HG02642 (cell line): Measurements from ENCODE around the gene TTLL4.
"Not testable (repeated sequence)": the region's sequence is repeated elsewhere in the genome, so short reads cannot be mapped to it uniquely, and the experiment has no call there.

Experiments used
- ATAC-seq: cut with Tn5 transposase; IDR thresholded peaks from one replicate; pipeline ENCODE4 v1.9.1; 2021; ENCODE audit warnings: mild to moderate bottlenecking; ENCODE audit not compliant: unreplicated experiment, poor library complexity

Gene TTLL4, protein sequence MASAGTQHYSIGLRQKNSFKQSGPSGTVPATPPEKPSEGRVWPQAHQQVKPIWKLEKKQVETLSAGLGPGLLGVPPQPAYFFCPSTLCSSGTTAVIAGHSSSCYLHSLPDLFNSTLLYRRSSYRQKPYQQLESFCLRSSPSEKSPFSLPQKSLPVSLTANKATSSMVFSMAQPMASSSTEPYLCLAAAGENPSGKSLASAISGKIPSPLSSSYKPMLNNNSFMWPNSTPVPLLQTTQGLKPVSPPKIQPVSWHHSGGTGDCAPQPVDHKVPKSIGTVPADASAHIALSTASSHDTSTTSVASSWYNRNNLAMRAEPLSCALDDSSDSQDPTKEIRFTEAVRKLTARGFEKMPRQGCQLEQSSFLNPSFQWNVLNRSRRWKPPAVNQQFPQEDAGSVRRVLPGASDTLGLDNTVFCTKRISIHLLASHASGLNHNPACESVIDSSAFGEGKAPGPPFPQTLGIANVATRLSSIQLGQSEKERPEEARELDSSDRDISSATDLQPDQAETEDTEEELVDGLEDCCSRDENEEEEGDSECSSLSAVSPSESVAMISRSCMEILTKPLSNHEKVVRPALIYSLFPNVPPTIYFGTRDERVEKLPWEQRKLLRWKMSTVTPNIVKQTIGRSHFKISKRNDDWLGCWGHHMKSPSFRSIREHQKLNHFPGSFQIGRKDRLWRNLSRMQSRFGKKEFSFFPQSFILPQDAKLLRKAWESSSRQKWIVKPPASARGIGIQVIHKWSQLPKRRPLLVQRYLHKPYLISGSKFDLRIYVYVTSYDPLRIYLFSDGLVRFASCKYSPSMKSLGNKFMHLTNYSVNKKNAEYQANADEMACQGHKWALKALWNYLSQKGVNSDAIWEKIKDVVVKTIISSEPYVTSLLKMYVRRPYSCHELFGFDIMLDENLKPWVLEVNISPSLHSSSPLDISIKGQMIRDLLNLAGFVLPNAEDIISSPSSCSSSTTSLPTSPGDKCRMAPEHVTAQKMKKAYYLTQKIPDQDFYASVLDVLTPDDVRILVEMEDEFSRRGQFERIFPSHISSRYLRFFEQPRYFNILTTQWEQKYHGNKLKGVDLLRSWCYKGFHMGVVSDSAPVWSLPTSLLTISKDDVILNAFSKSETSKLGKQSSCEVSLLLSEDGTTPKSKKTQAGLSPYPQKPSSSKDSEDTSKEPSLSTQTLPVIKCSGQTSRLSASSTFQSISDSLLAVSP

DNA sequence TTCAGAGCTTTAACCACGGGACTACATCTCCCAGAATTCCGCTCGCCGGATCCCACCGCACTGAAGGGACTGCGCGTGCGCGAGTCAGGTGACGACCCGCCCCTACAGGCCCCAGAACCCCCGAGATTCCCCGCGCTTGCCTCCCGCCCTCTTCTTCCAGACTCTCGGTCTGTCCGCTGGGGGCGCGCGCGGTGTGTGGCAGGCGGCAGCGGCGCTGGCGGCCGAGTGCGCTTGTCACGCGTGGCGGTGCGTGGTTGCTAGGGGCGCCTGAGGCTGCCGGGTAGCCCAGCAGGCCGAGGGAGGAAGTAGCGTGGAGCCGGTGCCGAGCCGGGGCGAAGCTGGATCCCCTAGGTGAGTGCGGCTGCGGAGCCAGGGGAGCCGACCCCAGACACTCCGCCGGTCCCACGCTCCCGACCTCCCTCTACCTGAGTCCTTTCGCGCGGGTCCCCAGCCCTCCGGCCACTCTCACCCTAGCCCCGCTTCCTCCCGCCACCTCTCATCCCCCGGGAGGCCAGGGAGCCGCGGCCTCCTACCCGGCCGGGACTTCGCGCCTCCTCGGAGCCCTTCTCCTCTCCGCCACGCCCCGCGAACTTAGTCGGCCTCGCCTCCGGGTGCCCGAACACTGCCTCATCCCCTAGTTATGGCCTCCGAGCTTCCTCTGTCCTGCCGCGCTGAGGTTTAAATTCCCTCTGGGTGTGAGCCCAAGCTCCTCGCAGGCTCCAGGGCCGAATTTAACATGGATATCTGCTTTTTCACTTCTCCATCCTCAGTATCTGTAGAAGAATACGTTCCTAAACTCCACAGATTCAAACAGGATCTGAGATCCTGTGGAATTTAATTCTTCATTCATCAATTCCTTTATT, at the start of gene TTLL4:
Gene TTLL4 (plus strand): TSS at position 149 of the 863 bp plus-strand sequence. CDS start 26,842 bp downstream, outside the sequence.
- peak; percentile 92 for ATAC-seq

DNA sequence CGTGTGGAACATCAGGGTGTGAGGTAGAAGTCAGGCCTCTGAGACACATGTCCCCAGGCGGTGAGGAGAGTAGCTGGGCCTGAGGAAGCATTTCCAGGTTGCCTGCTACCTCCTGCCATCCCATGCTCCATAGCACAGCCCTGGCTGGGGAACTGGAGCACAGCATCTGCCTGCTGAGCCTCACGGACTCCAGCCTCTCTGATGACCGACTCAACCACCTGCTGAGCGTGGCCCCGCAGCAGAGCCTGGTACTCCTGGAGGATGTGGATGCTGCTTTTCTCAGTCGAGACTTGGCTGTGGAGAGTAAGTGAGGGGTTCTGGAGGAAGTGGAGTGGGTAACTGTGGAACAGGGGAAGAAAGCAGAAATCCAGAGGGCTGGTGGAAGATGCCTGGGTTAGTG, 48.3 kb upstream of the TTLL4 start:
- ATAC-seq, result no peak

DNA sequence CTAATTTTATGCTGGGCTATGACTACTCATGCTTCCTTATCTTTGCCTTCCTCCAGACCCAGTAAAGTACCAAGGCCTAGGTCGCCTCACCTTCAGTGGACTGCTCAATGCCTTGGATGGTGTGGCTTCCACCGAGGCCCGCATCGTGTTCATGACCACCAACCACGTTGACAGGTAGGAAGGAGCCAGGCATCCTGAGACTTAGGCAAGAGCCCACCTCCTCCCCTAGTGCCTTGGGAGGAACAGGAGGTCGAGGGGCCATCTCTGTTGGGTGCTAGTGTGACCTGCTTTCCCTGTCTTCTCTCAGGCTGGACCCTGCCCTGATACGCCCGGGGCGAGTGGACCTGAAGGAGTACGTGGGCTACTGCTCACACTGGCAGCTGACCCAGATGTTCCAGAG, 47.8 kb upstream of the TTLL4 start:
- ATAC-seq, result no peak

DNA sequence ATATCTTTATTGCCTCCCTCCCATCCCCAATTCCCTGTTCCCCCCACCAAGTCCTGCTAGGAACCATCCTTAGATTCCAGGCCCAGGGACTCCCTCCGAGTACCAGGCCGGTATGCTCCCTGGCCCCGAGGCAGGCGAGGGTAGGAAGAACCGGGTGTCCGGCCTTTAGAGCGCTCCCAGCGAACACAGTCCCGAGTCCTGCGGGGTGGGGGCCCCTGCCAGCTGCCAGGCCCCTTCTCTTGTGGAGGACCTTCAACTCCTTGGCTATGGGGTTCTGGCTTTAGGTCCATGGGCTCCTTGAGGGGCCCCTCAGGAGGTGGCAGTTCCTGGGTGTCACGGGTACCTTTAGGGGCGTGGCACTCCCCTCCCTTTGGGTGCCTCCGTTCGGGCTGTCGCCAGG, 46.7 kb upstream of the TTLL4 start:
- ATAC-seq, result no peak

DNA sequence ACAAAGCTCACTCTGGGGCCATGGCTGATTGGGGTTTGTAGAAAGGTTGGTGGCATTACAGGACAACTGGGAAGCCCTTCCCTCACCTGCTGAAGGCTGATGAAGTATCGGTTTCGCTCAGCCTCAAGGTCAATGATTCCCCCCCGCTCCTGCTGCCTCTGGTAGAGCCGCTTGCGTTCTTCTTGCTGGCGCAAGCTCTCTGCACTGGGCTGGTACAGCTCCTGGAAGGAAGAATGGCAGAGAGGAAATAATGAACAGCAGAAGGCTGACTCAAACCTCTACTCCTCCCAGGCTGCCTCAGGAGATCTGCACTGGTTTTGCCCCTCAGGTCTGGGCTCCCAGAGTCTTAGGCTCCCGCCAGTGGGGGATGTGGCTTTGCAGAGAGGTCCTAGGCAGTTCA, 46.0 kb upstream of the TTLL4 start:
- no peak for ATAC-seq

DNA sequence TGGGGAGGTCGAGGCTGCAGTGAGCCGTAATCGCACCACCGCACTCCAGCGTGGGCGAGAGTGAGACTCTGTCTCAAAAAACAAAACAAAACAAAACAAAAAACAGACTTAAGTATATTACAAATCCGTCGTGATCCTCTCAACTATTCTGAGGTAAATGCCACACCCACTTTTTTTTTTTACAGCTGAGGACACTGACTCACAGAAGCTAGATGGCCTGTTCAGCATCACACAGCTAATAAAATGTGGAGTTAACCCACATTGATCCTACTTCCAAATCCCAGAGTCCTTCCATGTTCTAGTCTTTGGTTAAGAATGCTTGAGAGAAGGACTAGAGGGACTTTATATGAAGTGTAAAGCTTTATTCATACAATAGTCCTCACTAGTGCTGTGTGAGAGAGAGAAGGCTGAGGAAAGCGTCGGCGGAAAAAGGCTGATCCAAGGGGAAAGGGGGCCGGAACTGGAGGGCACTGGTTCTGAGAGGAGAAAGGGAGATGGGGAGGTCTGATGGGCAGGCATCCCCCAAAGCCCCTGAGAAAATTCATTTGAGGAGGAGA, 39.5 kb upstream of the TTLL4 start:
- no peak for ATAC-seq

DNA sequence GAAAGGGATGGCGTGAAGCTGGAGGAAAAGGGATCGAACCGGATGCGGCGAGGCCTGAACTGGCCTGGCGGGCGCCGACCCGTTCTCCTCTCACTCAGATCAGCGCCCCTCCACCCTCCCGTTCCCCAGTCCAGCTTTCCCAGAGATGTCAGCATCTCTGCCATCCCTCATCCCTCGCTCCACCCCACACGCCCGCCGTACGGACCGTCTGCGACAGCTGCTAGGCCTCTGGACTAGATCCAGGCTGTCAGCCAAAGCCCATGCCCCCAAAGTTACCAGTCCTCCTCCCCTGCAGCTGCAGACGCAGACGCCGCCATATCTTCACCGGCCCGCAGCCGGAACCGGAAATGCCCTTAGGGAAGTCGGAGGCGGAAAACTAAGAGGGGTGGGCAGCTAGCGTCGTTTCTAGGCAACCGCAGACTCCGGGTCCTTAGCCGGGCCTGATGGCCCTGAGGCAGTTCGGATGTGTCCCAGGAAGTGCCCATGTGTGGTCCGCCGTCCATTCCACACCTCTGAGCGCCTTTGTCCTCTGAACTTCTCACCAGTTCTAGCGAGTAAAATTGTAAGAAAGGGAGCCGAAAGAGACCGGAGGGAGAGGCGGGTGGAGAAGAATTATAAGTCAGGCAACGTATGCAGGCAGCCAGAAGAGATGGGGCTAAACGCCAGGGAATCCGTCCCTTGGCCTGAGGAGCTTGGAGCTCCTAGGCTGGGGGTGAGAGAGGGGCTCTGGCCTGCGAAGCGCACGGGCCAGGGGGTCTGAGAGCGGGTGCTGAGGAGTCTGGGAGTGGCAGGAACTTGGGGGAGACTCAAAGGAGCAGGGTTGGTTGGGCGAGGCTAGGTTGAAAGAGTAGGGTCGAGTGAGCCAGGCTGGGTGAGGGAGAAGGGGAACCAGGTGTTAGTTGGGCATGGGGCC, 38.7 kb upstream of the TTLL4 start, which contains the start of the genes RNF25 and STK36:
Gene RNF25 (minus strand): TSS at position 349 of the 913 bp plus-strand sequence. CDS start 32 bp downstream, at position 317.
Gene STK36 (plus strand): TSS at position 433 of the 913 bp plus-strand sequence. CDS start 744 bp downstream, outside the sequence.
- ATAC-seq, result peak; percentile 98

DNA sequence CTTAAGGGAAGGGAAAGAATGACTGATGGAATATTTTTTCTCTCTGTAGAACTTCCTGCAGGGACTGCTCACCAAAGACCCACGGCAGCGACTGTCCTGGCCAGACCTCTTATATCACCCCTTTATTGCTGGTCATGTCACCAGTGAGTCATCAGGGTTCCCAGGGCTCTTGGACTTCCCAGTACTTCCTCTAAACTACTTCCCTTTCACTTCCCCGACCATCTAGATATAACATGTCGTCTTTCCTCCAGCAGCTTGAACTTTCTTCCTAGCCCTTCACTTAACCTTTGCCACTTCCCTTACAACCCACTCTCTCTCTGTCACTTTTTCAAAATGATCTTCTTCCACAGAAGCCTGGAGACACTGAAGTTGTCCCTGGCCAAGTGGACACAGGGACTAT, 31.5 kb upstream of the TTLL4 start:
- ATAC-seq, result no peak

DNA sequence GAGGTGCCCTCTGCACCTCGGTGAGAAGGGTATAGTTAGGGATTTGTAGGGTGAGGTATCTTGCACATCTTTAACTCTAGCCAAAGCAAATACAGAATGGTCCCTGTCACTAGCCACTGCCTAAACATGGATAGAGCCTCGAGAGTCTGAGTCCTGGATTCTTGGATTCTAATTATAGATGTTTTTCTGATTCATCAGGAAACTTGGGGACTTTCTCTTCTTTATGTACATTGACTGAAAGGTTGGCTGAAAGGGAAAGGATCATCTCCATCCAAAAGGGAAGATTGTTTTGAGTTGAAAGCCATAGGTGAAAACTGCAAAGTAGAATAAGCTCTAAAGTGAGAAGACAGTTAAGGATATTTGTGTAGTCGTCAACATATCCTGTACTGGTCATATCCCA, 30.6 kb upstream of the TTLL4 start:
- no peak for ATAC-seq

DNA sequence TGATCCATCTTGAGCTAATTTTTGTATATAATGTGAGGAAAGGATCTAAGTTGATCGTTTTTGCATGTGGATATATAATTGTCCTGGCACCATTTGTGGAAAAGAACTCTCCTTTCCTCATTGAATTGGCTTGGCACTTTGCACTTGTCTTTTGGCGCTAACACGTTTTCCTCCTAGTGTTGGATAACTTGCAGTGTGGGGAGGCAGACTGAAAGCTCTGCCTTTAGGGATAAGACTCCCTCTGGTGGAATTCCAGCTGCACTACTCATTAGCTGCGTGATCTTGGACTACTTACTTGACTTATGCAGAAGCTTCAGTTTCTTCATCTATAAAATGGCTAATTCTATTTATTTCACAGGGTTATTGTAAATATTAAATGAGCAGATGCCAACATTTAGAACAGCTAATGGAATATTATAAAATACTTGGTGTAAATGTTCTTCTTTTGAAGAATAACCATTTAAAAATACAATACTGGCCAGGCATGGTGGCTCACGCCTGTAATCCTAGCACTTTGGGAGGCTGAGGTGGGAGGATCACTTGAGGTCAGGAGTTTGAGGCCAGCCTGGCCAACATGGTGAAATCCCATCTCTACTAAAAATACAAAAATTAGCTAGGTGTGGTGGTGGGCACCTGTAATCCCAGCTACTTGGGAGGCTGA, 23.1 kb upstream of the TTLL4 start:
- ATAC-seq, result not testable (repeated sequence)

DNA sequence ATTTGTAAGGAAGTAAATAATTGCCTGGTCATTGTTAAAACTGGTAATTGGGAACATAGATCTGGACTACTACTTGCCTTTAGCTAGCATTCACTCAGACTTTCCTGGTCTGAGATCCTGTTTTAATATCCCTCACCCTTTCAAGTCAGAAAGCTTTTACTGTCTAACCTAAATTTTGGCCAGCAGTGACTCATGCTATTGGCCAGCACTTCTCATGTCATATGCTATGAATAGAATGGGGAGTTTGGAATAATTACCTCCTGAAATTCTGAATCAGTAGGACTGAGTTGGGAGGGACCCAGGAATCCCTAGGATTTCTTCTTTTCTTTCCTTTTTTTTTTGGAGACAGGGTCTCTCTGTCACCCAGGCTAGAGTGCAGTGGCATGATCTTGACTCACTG, 19.4 kb upstream of the TTLL4 start:
- ATAC-seq, result no peak

DNA sequence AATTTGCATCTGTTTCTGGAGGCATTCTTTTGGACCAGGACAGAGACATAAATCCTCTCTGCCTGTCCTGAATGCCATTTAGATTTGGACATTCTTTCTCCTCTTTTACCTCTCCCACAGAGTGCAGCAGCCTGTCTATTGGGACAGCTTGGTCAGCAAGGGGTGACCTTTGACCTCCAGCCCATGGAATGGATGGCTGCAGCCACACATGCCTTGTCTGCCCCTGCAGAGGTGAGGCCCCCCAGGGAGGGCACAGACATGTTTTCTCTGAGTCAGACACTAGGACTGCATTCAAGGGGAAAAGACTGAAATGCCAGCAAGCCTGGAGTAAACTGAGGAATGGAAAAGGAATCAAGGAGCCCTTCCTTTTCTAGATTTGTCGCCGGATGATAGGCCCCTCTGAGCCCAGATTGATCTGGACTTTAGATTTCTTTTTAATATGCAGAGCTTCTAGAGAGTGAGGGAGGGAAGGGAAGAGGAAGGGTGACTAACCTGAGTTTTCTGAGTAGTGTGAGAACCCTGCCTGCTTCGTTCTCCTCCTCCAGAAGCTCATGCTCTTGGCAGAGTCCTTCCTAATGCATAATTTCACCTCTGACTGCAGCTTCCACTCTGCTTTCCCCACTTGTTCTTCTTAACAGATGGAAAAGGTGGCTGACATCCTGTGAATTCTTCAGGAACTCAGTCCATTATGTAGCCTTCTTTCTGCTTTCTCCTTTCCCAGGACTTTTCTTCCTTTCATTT, 16.1 kb upstream of the TTLL4 start:
- no peak for ATAC-seq

DNA sequence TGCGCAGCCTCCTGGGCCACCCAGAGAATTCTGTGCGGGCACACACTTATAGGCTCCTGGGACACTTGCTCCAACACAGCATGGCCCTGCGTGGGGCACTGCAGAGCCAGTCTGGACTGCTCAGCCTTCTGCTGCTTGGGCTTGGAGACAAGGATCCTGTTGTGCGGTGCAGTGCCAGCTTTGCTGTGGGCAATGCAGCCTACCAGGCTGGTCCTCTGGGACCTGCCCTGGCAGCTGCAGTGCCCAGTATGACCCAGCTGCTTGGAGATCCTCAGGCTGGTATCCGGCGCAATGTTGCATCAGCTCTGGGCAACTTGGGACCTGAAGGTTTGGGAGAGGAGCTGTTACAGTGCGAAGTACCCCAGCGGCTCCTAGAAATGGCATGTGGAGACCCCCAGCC, 11.8 kb upstream of the TTLL4 start:
- no peak for ATAC-seq

DNA sequence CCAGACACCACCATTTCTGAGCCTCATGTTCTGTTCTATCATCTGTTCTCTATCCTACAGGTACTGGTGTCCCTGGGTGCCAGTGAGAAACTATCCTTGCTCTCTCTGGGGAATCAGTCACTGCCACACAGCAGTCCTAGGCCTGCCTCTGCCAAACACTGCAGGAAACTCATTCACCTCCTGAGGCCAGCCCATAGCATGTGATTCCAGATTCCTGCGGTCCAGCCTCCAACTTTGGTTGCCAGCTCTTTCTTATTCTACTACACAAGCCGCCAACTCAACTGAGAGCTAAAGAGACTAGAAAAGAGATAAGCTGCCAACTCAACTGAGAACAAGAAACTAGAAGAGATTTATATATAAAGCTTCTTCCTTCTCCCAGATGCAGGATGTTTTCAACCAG, 8.8 kb upstream of the TTLL4 start:
- ATAC-seq, result no peak

DNA sequence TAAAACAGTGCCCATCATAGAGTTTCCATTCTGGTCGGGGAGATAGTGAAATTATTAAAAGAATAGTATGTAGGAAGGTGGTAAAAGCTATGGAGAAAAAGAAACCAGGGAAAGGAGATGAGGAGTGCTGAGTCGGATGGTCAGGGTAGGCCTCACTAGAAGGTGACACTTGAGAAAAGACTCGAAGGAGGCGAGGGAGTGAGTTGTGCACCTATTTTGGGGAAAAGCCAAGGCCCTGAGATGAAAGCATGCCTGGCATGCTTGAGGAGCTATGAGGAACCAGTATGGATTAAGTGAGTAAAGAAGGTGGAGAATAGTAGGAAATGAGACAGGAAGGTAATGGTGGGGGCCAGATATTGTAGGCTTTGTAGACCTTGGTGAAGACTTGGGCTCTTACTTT, 7.3 kb upstream of the TTLL4 start:
- no peak for ATAC-seq

DNA sequence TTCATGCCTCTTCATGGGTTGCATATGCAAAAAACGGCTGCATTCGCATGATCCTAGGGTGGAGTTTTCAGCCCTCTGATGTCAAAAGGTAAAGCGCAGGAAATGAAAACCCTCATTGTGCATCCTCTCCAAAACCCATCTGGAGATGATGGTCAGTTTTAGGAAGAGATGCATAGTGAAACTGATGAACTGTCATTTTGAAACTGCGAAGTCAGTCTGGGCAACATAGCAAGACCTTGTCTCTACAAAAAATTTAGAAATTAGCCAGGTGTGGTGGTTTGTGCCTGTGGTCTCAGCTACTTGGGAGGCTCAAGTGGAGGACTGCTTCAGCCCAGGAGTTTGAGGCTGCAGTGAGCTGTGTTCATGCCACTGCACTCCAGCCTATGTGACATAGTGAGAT, 2.5 kb upstream of the TTLL4 start:
- peak; percentile 23 for ATAC-seq

DNA sequence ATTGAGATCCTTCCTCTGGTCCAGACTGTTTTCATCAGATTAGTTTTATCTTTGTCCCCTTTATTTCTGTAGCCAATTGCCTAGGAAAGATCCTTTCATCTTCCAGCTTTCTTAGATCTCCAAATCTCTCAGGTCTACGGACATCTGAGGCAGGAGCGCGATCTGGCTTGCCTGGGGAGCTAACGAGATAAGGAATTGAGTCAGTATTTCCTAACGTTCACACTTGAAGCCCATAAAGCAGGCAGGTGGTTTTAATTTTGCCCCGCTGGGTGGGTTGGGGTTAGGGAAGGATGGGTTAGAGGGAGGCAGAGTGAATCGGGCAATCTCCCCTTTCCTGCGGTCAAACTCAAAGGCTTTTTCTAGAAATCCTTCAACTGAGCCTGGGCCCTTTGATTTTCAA, 727 bp upstream of the TTLL4 start:
- ATAC-seq, result no peak
